Stimulated activated CD8-positive, alpha-beta memory T cell treated with anti-CD3 and anti-CD28 coated beads, Interleukin-12 subunit alpha, Interleukin-12 subunit beta, amount 100 ng/mL, for 24 hours (primary cell): ENCODE data around the gene CDS2.
"Not testable (repeated sequence)": the region's sequence is repeated elsewhere in the genome, so short reads cannot be mapped to it uniquely, and the experiment has no call there.

Experiments
- DNase-seq: peaks from one replicate; pipeline ENCODE4 v3.0.0-alpha.2; 2020; ENCODE audit errors: extremely low read depth

The CDS2 gene

GRCh38 chr20:5126512-5127203 is at the start of gene CDS2:
Gene CDS2, plus strand, starts transcription at chr20:5127008. Its CDS starts 85 bp downstream, at chr20:5127093.
- peak; percentile 100 for DNase-seq

GRCh38 chr20:5077761-5078387 is 48.9 kb upstream of the CDS2 start:
- no peak for DNase-seq

- peak; percentile 33 for DNase-seq
These were observed 48.3 kb upstream of the CDS2 start for GRCh38 chr20:5078399-5078958.

- no peak for DNase-seq
These were observed 46.4 kb upstream of the CDS2 start for GRCh38 chr20:5080384-5080877.

- DNase-seq = no peak
These were observed 41.4 kb upstream of the CDS2 start for GRCh38 chr20:5085380-5085779.

- DNase-seq = no peak
These were observed 38.1 kb upstream of the CDS2 start for GRCh38 chr20:5088688-5089087.

GRCh38 chr20:5090191-5090590 is 36.6 kb upstream of the CDS2 start:
- DNase-seq = no peak

- no peak for DNase-seq
These were observed 34.9 kb upstream of the CDS2 start for GRCh38 chr20:5091902-5092301.

- no peak for DNase-seq
These were observed 34.0 kb upstream of the CDS2 start for GRCh38 chr20:5092765-5093339.

- DNase-seq = no peak
These were observed 31.4 kb upstream of the CDS2 start for GRCh38 chr20:5095454-5095853.

- DNase-seq = no peak
These were observed 30.9 kb upstream of the CDS2 start for GRCh38 chr20:5095931-5096330.

- no peak for DNase-seq
These were observed 30.3 kb upstream of the CDS2 start for GRCh38 chr20:5096463-5096862.

GRCh38 chr20:5099009-5099408 is 27.8 kb upstream of the CDS2 start:
- not testable (repeated sequence) for DNase-seq

- DNase-seq = not testable (repeated sequence)
These were observed 26.9 kb upstream of the CDS2 start for GRCh38 chr20:5099909-5100308.

- no peak for DNase-seq
These were observed 26.0 kb upstream of the CDS2 start for GRCh38 chr20:5100684-5101347.

- no peak for DNase-seq
These were observed 22.3 kb upstream of the CDS2 start for GRCh38 chr20:5104479-5104878.

GRCh38 chr20:5109276-5109675 is 17.5 kb upstream of the CDS2 start:
- no peak for DNase-seq

- DNase-seq = no peak
These were observed 13.2 kb upstream of the CDS2 start for GRCh38 chr20:5113615-5113986.

- no peak for DNase-seq
These were observed 12.4 kb upstream of the CDS2 start for GRCh38 chr20:5114403-5114802.

GRCh38 chr20:5116875-5117274 is 9.9 kb upstream of the CDS2 start:
- DNase-seq = no peak

GRCh38 chr20:5118220-5119142 is 8.3 kb upstream of the CDS2 start:
- no peak for DNase-seq
